Smooth muscle cell of the brain vasculature (primary cell): ENCODE results near the gene SASH3.

ENCODE experiments used
- DNase-seq: peaks from one replicate; pipeline ENCODE4 v3.0.0-alpha.2; 2012; ENCODE audit warnings: low read depth, low spot score

SASH3 gene

GRCh38 chrX:129759576-129760061, 20.1 kb upstream of the SASH3 start:
- DNase-seq = no peak

- DNase-seq = no peak
These were observed 19.6 kb upstream of the SASH3 start for GRCh38 chrX:129760155-129760554.

GRCh38 chrX:129760981-129761380, 18.8 kb upstream of the SASH3 start:
- DNase-seq = no peak

- DNase-seq = no peak
These were observed 18.2 kb upstream of the SASH3 start for GRCh38 chrX:129761596-129761995.

- DNase-seq = no peak
These were observed 17.3 kb upstream of the SASH3 start for GRCh38 chrX:129762448-129762847.

GRCh38 chrX:129763666-129764065, 16.1 kb upstream of the SASH3 start:
- DNase-seq = no peak

- DNase-seq = no peak
These were observed 11.6 kb upstream of the SASH3 start for GRCh38 chrX:129768186-129768585.

GRCh38 chrX:129768586-129769466, 10.9 kb upstream of the SASH3 start:
- no peak for DNase-seq

GRCh38 chrX:129769467-129770154, 10.1 kb upstream of the SASH3 start:
- DNase-seq = no peak

- DNase-seq = no peak
These were observed 8.3 kb upstream of the SASH3 start for GRCh38 chrX:129771266-129771995.

GRCh38 chrX:129772796-129773431, 6.8 kb upstream of the SASH3 start:
- no peak for DNase-seq

- no peak for DNase-seq
These were observed 5.9 kb upstream of the SASH3 start for GRCh38 chrX:129773649-129774458.

GRCh38 chrX:129777218-129778030, 2.3 kb upstream of the SASH3 start:
- no peak for DNase-seq

- no peak for DNase-seq
These were observed 570 bp upstream of the SASH3 start for GRCh38 chrX:129779086-129779672.

GRCh38 chrX:129780441-129781105, 824 bp downstream of the SASH3 start:
- no peak for DNase-seq

GRCh38 chrX:129781134-129781672, 1.5 kb downstream of the SASH3 start:
- no peak for DNase-seq

GRCh38 chrX:129781680-129782495, 2.1 kb downstream of the SASH3 start:
- no peak for DNase-seq

- DNase-seq = no peak
These were observed 3.0 kb downstream of the SASH3 start for GRCh38 chrX:129782706-129783105.
